Measurements from ENCODE around the gene NCCRP1.
"Not testable (repeated sequence)": the region's sequence is repeated elsewhere in the genome, so short reads cannot be mapped to it uniquely, and the experiment has no call there.

Gene NCCRP1

DNA sequence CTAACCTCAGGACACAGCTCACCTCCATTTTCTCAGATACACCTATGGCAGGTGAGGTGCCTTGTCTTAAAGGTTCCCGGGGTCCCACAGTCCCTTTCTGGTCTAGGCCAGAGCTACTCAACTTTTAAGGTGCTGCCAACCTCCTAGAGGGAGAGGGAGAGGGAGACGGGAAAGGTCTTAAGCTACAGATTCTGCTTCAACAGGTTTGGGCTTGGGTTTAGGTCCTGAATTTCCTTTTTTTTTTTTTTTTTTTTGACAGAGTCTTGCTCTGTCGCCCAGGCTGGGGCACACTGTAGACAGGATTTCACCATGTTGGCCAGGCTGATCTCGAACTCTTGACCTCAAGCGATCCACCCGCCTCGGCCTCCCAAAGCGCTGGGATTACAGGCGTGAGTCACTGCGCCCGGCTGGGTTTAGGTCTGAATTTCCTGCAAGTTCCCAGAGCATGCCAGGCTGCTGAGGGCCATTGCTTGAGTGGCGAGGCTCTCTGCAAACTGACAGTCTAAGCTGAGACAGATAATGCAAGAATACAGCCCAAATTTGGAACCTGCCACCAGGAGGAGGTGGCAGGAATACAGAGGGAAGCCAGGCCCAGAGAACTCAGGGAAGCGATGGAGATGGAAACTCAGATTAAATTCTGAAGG is 15.1 kb downstream of the NCCRP1 start:
- no peak for DNase-seq

DNA sequence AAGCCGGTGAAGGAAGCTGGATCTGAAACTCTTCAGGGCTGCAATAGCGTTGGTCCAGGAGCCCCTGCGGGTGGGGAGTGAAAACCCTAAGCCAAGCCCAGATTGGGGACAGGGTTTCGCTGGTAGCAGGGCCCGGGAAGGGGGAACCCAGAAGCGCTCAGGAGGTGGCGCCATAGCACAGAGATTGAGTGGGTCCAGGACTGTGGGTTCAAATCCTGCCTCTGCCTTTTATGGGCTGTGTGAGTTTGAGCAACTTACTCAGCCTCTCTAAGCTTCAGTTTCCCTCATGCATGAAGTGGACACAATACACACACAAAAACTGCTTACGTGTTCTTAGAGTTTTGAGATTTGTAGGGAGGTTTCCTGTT is 15.6 kb downstream of the NCCRP1 start:
- peak; percentile 5 for DNase-seq

DNA sequence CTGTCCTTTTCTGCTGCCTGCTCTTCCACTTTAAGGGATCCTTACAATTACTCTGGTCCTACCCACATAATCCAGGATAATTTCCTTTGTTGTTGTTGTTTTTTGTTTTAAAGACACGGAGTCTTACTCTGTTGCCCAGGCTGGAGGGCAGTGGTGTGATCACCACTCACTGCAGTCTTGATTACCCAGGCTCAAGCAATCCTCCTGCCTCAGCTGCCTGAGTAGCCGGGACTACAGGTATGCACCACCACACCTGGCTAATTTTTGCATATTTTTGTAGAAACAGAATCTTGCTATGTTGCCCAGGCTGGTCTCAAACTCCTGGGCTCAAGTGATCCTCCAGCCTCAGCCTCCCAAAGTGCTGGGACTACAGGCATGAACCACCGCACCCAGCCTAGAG is 18.6 kb downstream of the NCCRP1 start:
- DNase-seq = not testable (repeated sequence)

DNA sequence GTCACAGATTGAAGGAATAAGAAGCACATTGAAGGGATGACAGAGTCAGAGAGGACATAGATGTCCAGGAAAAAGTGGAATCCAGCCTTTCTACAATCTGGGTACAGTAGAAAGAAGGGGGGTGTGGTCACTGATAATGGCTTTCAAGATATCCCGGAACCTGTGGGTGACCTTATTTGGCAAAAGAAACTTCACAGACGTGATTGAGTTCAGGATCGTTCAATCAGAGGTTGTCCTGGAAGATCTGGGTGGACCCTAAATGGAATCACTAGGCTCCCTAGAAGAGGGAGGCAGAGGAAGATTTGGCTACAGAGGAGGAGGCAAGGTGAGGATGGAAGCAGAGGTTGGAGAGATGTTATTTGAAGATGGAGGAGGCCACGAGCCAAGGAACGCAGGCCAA is 20.3 kb downstream of the NCCRP1 start:
- DNase-seq = no peak

DNA sequence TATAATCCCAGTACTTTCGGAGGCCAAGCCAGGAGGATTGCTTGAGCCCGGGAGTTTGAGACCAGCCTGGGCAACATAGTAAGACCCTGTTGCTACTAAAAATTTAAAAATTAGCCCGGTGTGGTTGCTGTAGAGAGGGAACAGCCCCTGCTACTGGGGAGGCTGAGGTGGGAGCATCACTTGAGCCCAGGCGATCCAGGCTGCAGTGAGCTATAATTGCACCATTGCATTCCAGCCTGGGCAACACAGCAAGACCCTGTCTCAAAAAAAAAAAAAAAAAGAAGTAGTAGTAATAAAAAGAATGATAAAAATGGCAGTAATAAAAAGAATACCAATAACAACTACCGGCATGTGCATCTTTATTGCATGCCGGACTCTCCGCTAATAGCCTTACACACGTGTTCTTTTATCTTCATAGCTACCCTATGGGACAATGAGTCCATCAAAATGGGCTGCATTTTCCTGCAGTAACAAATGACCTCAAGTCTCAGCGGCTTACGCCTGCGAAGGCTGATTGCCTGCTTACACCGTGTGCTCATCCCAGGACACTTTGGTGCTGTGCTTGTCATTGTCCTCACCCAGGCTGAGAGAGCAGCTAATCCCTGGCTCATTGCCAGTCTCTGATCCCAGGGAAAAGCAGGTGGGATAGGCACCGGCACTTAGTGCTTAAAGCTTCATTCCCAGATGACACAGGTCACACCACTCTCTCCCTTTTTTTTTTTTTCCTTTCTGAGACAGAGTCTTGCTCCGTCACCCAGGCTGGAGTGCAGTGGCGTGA is 21.7 kb downstream of the NCCRP1 start:
- DNase-seq = no peak

DNA sequence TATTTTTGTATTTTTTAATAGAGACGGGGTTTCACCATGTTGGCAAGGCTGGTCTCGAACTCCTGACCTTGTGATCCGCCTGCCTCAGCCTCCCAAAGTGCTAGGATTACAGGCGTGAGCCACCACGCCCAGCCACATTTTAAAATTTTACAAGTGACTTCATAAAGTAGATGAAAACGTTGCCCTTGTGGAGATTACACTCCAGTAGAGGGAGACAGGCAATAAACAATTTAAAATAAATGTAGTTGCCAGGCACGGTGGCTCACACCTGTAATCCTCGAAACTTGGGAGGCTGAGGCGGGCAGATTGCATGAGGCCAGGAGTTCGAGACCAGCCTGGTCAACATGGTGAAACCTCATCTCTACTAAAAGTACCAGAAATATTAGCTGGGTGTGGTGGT is 22.3 kb downstream of the NCCRP1 start:
- not testable (repeated sequence) for DNase-seq

DNA sequence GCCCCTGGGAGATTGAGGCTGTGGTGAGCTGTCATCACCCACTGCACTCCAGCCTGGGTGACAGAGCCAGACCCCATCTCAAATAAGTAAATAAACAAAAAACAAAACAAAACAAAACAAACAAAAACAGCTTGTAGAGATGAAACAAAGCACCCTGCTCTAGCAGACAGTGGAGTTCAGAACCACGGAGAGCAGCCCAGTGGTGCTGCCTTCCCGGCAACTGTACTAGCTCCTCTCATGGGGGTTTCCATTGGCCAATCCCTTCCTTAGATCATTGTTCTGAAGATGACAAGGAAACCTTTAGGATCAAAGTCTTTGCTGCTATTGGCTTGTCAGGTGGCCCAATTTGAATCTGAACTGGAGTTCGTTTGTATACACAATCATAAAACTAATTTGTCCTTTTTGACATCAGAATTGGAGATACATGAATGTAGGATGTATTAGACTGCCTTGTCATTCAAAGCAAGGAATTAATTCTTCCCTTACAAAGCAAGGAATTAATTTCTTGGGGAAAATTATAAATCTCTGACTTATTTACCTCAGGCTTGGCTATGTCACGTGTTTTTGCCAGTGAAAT is 27.0 kb downstream of the NCCRP1 start:
- no peak for DNase-seq

DNA sequence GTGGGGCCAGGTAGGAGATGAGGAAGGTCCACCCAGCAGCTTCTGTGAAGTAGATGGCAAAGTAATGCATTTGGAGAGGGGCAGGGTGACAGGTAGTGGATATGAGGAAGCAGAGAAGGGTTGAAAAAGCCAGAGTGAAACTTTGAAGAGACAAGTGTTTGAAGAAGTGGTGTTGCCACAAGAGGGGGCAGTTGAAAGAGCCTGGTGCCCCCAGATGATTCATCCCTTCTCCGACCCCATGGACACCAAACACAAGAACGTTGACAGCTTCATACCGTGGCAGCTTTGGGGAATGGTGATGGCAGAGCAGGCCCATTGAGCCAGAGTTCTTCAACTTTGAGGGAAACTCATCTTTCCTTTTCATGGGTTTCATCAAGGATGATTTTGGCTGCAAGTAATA is 28.1 kb downstream of the NCCRP1 start:
- no peak for DNase-seq

DNA sequence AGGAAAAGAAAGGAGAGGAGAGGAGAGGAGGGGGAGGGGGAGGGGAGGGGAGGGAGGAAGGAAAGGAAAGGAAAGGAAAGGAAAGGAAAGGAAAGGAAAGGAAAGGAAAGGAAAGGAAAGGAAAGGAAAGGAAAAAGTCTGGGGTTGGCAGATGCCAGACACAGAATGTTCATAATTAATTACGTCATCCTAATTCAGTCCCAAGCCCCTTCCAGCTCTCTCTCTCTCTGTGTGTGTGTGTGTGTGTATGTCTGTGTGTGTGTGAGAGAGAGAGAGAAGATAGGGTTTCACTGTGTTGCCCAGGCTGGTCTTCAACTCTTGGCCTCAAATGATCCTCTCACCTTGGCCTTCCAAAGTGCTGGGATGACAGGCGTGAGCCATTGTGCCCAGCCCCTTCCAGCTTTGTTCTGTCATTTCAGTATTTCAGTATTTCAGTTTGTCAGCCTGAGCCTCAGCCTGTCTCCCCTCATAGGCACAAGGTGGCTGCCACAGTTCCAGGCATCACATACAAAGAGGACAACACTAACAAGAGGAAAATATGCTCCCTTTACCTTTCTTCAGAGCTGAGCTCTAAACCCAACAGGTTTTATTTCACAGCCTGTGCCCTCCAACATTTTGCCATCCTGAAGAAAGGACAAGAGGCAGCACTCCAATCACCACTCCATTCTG is 33.5 kb downstream of the NCCRP1 start:
- DNase-seq = no peak

DNA sequence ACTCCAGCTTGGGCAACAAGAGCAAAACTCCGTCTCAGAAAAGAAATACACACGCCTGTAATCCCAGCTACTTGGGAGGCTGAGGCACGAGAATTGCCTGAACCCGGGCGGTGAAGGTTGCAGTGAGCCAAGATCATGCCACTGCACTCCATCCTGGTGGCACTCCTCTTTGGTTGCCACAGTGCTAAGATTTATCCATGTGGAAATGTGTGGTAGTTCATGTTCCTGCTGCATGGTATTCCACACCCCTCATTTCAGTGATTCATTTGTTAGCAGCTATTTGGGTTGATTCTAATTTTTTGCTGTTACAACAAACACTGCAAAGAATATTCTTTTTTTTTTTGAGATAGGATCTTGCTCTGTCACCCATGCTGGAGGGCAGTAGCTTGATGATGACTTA is 35.9 kb downstream of the NCCRP1 start:
- no peak for DNase-seq

DNA sequence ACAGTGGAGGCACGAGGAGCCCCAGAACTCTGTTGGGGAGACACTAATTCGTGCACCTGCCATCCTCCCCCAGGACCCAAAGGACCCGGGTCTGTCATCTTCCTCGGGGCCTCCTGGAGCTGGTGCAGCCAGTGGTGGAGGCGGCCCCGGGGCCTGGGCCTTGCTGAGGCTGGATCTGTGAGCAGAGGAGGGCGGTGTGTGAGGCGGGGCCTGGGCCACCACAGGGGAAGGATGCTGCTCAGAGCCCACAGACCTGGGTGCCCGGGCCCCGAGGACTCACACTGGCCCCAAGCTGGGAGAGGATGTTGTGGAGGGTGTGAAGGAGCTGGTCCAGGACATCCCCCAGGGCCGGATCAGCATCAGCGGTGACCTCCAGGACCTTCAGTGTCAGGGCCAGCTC is 39.8 kb downstream of the NCCRP1 start:
- no peak for DNase-seq

DNA sequence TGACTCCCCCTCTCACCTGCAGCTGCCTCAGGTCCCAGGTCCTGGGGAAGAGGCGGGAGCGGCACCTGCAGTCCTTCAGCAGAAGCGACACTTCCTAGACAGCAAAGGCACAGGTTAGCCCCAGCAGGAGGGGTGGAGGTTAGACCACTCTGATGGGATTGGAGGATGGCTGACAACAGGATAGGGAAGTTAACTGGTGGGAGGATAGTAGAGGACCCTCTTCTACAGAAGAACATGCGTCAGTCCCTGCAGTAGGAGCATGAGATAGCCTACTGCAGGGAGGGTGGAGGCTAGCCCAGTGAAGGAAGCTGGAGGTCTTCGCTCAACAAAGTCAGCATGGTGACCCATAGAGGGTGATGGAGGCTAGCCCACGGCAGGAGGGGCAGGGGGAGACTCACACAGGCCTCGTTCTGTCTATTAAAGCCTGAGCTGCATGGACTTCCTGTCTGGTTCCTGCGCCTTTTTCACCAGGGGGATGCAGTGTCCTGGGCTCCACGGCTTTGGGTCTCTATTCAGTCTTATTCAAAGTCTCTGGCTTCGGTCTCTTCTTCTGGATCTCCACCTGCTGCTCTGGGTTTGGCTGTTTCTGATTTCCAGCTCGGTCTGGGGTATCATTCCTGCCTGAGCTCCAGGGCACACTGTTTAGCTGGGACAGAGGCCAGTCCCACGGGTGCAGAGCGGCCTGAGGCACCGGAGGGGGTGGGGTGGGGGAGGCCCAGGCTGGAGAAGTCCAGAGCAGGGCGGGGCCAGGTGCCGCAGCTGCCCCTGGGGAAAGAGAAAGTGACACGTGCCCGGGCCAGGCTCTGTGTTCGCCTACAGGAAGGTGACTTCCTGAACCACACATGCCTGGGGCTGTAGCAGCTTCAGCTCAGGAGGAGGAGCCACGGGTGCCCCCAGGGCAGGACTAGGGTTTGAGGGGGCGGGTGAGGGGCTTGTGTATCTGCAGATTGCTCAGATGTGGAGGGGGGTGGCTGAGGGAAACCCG is 40.7 kb downstream of the NCCRP1 start:
- DNase-seq = peak; percentile 32

DNA sequence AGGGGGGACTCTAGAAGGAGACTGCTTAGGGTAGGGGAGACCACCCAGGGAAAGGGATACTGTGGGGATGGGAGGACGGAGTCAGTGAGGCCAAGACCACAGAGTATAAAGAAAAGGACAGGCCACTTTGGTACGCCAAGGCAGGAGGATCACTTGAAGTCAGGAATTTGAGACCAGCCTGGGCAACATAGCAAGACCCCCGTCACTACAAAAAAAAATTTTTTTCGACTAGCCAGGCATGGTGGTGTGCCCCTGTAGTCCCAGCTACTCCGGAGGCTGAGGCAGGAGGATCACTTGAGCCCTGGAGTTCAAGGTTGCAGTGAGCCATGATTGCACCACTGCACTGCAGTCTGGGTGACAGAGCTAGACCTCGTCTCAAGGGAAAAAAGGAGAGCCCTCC is 41.4 kb downstream of the NCCRP1 start:
- no peak for DNase-seq

DNA sequence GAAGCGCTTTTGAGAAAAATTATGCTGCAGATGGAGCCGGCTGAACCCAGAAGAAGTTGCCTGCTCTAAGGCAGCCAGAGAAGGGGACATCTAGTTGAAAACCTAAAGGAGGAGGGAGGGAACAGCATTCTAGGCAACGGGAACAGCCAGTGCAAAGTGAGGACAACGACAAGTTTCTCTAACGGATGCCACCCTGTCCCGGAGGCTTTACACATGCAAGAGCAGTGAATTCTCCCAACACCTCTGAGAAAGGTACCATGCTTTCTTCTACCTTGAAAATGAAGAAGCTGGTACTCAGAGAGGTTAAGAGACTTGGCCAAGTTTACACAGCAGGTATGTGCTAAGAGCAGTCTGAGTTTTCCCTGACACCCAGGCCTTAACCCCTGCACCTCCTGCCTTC is 42.2 kb downstream of the NCCRP1 start:
- DNase-seq = no peak

DNA sequence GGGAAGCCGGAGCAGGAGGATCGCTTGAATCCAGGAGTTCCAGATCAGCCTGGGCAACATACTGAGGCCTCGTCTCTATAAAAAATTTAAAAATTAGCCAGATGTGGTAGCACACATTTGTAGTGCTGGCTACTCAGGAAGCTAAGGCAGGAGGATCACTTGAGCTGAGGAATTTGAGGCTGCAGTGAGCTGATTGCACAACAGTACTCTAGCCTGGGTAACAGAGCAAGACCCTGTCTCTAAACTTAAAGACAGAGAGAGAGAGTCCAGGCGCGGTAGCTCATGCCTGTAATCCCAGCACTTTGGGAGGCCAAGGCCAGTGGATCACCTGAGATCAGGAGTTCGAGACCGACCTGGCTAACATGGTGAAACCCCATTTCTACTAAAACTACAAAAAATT is 43.7 kb downstream of the NCCRP1 start:
- no peak for DNase-seq

DNA sequence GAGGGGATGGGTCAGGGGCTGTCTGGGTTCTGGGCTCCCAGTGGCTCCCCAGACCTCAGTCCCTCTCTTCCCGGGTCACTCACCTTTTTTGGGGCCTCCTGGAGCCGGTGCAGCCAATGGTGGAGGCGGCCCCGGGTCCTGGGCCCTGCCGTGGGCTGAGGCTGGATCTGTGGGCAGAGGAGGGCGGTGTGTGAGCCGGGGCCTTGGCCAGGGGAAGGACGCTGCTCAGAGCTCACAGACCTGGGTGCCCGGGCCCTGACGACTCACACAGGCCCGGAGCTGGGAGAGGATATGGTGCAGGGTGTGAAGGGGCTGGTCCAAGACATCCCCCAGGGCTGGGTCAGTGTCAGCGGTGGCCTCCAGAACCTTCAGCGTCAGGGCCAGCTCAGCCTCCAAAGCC is 47.0 kb downstream of the NCCRP1 start:
- DNase-seq = not testable (repeated sequence)

DNA sequence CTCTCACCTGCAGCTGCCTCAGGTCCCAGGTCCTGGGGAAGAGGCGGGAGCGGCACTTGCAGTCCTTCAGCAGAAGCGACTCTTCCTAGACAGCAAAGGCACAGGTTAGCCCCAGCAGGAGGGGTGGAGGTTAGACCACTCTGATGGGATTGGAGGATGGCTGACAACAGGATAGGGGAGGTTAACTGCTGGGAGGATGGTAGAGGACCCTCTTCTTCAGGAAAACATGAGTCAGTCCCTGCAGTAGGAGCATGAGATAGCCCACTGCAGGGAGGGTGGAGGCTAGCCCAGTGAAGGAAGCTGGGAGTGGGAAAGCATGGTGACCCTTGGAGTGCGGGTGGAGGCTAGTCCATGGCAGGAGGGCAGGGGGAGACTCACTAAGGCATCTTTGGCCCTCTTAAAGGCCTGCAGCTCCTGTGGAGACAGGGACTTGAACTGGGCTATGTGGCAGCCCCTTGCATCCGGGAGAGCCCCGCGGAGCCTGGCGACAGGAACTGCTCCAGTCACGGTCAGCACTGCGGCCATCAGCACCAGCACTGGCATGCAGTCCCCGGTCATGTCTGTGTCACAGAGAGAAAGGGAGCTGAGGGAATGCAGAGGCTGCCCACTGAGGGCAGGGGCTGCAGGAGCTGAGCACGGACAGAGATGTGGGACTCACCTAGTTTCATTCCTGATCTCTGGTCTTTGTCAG is 47.8 kb downstream of the NCCRP1 start, which contains the start of gene IFNL3:
TSS of gene IFNL3 (minus strand) at position 597 of the 691 bp plus-strand sequence. CDS start at position 558, 39 bp downstream.
- DNase-seq = not testable (repeated sequence)

DNA sequence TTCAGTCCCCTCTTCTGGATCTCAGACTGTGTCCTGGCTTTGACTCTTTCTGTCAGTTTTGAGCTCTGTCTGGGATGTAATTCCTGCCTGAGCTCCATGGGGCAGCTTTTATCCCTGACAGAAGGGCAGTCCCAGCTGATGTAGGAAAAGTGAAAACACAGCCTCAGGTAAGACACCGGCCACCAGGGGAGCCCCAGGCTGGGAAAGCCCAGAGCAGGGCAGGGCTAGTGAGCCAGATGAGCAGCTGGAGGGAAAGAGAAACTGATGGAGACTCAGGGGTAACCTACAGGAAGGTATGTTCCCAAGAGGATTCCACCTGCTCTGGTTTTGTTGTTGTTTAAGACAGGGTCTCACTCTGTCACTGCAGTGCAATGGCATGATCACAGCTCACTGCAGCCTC is 48.4 kb downstream of the NCCRP1 start:
- DNase-seq = not testable (repeated sequence)

DNA sequence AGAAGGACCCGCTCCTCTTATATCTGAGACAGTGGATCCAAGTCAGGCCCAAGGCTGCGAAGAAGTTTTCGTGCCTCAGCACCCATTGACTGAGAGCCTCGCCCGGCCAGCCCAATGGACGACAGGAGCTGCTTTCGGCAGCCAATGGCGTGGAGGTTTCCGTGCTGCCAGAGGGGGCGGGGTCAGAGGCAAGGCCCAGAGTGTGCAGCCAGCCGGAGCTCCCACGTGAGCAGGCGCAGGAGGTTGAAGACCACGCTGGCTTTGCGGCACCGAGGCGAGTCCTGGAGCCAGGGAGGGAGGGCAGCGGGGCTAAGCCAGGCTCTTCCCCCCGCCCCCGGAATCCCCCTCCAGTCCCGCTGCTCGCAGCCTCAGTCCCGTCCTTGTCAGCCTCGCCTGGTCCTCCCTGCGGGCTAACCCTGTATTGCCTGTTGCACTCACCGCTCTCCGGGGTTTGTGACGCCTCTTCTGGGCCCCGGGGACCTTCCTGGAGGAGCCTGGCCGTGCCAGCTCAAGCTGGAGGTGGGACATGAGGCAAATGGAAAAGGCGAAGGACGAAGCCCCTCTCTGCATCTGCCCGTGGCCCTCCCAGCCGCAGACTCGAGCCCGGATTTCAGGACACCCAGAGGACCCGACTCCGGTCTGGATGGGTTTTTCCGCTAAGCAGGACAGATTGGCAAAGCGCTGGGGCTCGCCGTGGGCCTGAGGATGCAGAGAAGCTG is 50.3 kb downstream of the NCCRP1 start:
- no peak for DNase-seq

DNA sequence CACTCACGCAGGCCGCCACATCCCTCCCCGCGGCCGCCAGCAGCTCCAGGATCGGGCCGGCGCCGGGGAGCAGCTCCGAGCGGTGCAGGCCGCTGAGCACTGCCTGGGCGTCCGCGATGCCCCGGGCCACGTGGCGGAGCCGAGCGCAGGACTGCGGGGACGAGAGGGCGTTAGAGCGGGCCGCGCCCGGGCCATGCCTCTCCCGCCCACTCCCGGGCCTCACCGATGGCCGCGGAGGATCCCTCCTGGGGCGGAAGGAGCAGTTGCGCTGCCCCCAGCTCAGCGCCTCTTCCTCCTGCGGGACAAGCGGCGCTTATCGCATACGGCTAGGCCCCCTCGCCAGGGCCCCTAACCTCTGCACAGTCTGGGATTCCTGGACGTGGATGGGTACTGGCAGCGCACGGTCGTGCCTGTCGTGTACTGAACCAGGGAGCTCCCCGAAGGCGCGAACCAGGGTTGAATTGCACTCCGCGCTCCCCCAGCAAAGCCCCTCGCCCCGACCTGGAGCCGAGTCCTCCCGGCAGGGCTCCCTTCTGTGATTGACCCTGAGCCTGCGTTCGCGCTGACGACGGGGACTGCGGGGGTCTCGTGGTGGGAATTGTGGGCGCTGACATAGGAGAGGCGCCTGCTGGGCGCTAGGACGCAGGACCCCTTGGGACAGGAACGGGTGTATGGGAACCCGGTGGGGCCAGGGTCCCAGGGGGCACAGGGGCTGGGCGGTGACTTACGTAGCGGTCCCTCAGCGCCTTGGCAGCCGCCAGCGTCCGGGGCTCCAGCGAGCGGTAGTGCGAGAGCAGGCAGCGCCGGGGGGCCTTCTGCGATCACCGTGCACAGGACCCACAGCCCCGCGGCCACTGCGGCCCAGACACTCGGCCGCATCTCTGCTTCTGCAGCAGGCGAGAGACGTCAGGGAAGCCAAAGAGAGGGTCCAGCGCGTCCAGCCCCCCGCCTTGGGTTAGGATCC is 51.2 kb downstream of the NCCRP1 start:
- no peak for DNase-seq

Data from NCI-H774 (cell line).